ENCODE measurements around the gene TMEM179.

- TF ChIP-seq POLR2AphosphoS5 (IDR thresholded peaks at IDR 0.05; ENCODE audit: borderline replicate concordance, low read depth, low read length) = no peak
- no peak for TF ChIP-seq EZH2 (IDR thresholded peaks at IDR 0.05)
- TF ChIP-seq FOXP2 (optimal IDR thresholded peaks at IDR 0.05; ENCODE audit: control extremely low read depth, extremely low read length, insufficient read depth) = no peak
Observed at GRCh38 chr14:104559804-104560585, 44.6 kb downstream of the TMEM179 start.
